Measurements from ENCODE around the gene RPS6KB1. TPM values are rescaled to one million over a fixed set of nuclear protein-coding genes. Genes with fewer than 3 reads are reported as not detected.

Gene RPS6KB1
- total RNA-seq (2013): 25.8 TPM
- polyA plus RNA-seq (10 to 100 TPM; 15.8 to 15.9 (median 15.9) TPM), polyA minus RNA-seq (8.8 and 9.0 TPM in 2 replicates), total RNA-seq (18.9 to 76.7 (median 50.8) reads per million in 11 experiments)

DNA sequence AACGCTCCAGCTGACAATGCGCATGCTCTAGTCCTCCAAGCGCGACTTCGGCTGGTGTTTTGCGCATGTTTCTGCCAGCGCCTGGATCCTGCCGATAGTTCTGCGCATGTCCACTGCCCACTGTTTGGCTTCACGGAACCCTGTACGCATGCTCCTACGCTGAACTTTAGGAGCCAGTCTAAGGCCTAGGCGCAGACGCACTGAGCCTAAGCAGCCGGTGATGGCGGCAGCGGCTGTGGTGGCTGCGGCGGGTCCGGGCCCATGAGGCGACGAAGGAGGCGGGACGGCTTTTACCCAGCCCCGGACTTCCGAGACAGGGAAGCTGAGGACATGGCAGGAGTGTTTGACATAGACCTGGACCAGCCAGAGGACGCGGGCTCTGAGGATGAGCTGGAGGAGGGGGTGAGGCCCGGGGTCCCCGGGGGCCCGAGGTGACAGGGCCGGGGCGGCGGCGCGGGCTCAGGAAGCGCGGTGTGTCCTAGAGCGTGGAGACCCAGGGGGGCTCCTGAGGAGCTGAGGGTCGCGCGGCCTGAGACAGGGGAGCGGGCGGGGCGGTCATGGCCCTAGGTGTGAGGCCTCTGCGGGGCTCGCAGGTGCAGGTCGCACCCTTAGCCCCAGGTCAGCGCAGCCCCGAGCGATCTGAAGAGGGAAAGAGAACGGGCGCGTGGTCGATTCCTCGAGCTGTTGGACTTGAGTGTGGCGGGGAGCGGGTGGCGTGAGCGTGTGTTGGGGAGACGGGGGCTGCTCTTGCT is at the start of gene RPS6KB1, which contains the start of gene TUBD1:
RPS6KB1 (plus strand) TSS at position 198 of the 752 bp plus-strand sequence; CDS start at position 262, 64 bp downstream.
TUBD1 (minus strand) TSS at position 20 of the 752 bp plus-strand sequence. CDS start 1,941 bp downstream, outside the sequence.
- Mint-ChIP-seq H3K27ac (peak within 1 kb of the TSS; percentile 94 to 98 (median 96)), H3K36me3 (peaks cover 12 to 33% of the 10 kb centered on the region in 2 donors), H3K4me3 (peak within 1 kb of the TSS; percentile 96 to 98), H3K27me3 (ENCODE audit: low read depth in 3 of 3) (no peaks in the 10 kb centered on the region), H3K4me1 (peaks cover 26% of the 10 kb centered on the region), H3K9me3 (no peaks in the 10 kb centered on the region)
- Histone ChIP-seq H3K79me2 (ENCODE audit: insufficient read depth, low read length) (peaks cover 70% of the 10 kb centered on the region), H3K27me3 (ENCODE audit: control insufficient read depth in 2 of 2, insufficient read depth in 2 of 2, low read length in 2 of 2) (no peaks in the 10 kb centered on the region), H3K4me3 (replicated peaks in 1 of 3; ENCODE audit: low read depth in 2 of 3, low read length in 3 of 3) (peak within 1 kb of the TSS; percentile 80 to 83 (median 82)), H3K4me1 (ENCODE audit: control insufficient read depth in 1 of 2, insufficient read depth in 2 of 2, low read length in 2 of 2) (peaks cover 21 to 27% of the 10 kb centered on the region in 2 donors), H3K36me3 (replicated peaks in 1 of 2; ENCODE audit: control insufficient read depth in 1 of 2, insufficient read depth in 2 of 2, low read length in 2 of 2) (peaks cover 2 to 28% of the 10 kb centered on the region in 2 donors), H3K9ac (ENCODE audit: insufficient read depth, low read length, poor library complexity, severe bottlenecking) (peak within 1 kb of the TSS; percentile 98), H3K9me3 (replicated peaks in 1 of 2; ENCODE audit: control insufficient read depth in 1 of 2, insufficient read depth in 1 of 2, low read length in 2 of 2) (no peaks in the 10 kb centered on the region), H4K20me1 (ENCODE audit: insufficient read depth, low read length) (peaks cover 21% of the 10 kb centered on the region), H3K27ac (ENCODE audit: low read depth in 1 of 2, low read length in 2 of 2) (peak within 1 kb of the TSS; percentile 78 to 83), H2AFZ (ENCODE audit: insufficient read depth, low read depth, low read length, poor library complexity, severe bottlenecking) (peak within 1 kb of the TSS; percentile 85), H3K4me2 (replicated peaks; ENCODE audit: extremely low read depth, low read length, poor library complexity, severe bottlenecking) (peak within 1 kb of the TSS; percentile 86)
- DNase-seq: peak; percentile 98 to 99 (median 99)
- WGBS (ENCODE audit: insufficient coverage): under 1% methylated on average over 46 of the region's 61 CpGs
- TF ChIP-seq, protein P1, sequence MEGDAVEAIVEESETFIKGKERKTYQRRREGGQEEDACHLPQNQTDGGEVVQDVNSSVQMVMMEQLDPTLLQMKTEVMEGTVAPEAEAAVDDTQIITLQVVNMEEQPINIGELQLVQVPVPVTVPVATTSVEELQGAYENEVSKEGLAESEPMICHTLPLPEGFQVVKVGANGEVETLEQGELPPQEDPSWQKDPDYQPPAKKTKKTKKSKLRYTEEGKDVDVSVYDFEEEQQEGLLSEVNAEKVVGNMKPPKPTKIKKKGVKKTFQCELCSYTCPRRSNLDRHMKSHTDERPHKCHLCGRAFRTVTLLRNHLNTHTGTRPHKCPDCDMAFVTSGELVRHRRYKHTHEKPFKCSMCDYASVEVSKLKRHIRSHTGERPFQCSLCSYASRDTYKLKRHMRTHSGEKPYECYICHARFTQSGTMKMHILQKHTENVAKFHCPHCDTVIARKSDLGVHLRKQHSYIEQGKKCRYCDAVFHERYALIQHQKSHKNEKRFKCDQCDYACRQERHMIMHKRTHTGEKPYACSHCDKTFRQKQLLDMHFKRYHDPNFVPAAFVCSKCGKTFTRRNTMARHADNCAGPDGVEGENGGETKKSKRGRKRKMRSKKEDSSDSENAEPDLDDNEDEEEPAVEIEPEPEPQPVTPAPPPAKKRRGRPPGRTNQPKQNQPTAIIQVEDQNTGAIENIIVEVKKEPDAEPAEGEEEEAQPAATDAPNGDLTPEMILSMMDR (IDR thresholded peaks at IDR 0.05): no peak
- intact Hi-C loops (cut with micrococcal nuclease): no loop called here

DNA sequence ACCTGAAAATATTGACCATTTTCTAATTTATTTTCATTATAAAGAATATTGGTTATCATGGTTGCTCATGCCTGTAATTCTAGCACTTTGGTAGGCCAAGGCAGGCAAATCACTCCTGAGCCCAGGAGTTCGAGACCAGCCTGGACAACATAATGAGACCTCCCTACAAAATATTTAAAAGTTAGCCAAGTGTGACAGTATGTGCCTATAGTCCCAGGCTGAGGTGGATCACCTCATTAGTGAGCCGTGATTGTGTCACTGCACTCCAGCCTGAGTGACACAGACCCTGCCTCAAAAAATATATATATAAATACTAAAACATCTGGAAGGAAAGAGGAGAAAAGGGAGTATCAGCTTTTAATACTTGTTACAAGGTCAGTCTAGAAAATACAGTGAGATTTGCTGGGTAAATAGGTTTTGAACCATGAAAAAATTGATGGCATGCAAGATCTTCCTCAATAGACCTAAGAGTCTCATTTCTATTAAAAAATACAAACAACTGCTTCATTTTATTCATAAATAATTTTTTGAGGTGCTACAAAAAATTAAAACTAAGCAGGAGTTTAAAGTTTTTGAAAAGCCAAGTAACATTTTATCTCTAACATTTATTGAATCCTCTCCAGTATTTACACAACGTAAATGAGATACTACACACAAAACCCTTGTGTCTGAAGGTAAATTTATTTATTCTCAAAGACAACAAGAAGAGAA is 47.9 kb upstream of the RPS6KB1 start:
- Histone ChIP-seq H3K4me1 (ENCODE audit: control insufficient read depth in 1 of 2, insufficient read depth in 2 of 2, low read length in 2 of 2) (peaks cover 79 to 91% of the 10 kb centered on the region in 2 donors), H3K4me2 (replicated peaks; ENCODE audit: extremely low read depth, low read length, poor library complexity, severe bottlenecking) (peak overlapping the region; percentile 27), H2AFZ (ENCODE audit: insufficient read depth, low read depth, low read length, poor library complexity, severe bottlenecking) (no peak overlapping the region), H3K36me3 (replicated peaks in 1 of 2; ENCODE audit: control insufficient read depth in 1 of 2, insufficient read depth in 2 of 2, low read length in 2 of 2) (peaks cover 18 to 21% of the 10 kb centered on the region in 2 donors), H3K4me3 (replicated peaks in 1 of 3; ENCODE audit: low read depth in 2 of 3, low read length in 3 of 3) (peak overlapping the region in 1 of 3 experiments; percentile 4), H3K9ac (ENCODE audit: insufficient read depth, low read length, poor library complexity, severe bottlenecking) (no peak overlapping the region), H3K79me2 (ENCODE audit: insufficient read depth, low read length) (peaks cover 44% of the 10 kb centered on the region), H3K9me3 (replicated peaks in 1 of 2; ENCODE audit: control insufficient read depth in 1 of 2, insufficient read depth in 1 of 2, low read length in 2 of 2) (no peaks in the 10 kb centered on the region), H3K27me3 (ENCODE audit: control insufficient read depth in 2 of 2, insufficient read depth in 2 of 2, low read length in 2 of 2) (no peaks in the 10 kb centered on the region), H3K27ac (ENCODE audit: low read depth in 1 of 2, low read length in 2 of 2) (peak overlapping the region; percentile 69 to 95), H4K20me1 (ENCODE audit: insufficient read depth, low read length) (peaks cover 22% of the 10 kb centered on the region)
- Mint-ChIP-seq H3K36me3 (peaks cover 20 to 29% of the 10 kb centered on the region in 2 donors), H3K27ac (peak overlapping the region; percentile 78 to 100 (median 96)), H3K4me1 (peaks cover 90% of the 10 kb centered on the region), H3K9me3 (peaks cover 0 to 2% (median 0%) of the 10 kb centered on the region in 7 donors), H3K27me3 (ENCODE audit: low read depth in 3 of 3) (no peaks in the 10 kb centered on the region), H3K4me3 (no peak overlapping the region)
- peak in 1 of 3 donors; percentile 32 for DNase-seq
- intact Hi-C loops (cut with micrococcal nuclease): loop anchor here (5.0 to 10.0 kb wide), 3 partner anchors 38 to 220 kb away; no protein-coding TSS in a partner anchor
- no CpG with 5 or more reads among the region's 3 CpGs for whole genome bisulfite sequencing (ENCODE audit: insufficient coverage)
- TF ChIP-seq, protein P1 (IDR thresholded peaks at IDR 0.05): no peak
